ENCODE data around the gene RECK. TPM values are rescaled to one million over a fixed set of nuclear protein-coding genes. Genes with fewer than 3 reads are reported as not detected.

Gene RECK
- total RNA-seq, 1 donor from 2014 or later = 9.8 TPM

Other genes starting within 250 kb of the RECK start
- gene NPR2, start 245.3 kb upstream of the RECK start, total RNA-seq = 8.2 and 17.3 TPM in 2 replicates
- 3.4 TPM in 2 replicates for gene SPAG8, start 224.7 kb upstream of the RECK start, total RNA-seq
- 24.4 and 30.0 TPM in 2 replicates for gene HINT2, start 221.9 kb upstream of the RECK start, total RNA-seq
- not detected in 2 replicates for gene FAM221B, start 208.2 kb upstream of the RECK start, total RNA-seq
- 6.8 and 8.8 TPM in 2 replicates for gene TMEM8B, start 207.7 kb upstream of the RECK start, total RNA-seq
- gene OR13J1, start 166.5 kb upstream of the RECK start, total RNA-seq = not detected in 2 replicates
- 0.37 and 1.5 TPM in 2 replicates for gene HRCT1, start 130.7 kb upstream of the RECK start, total RNA-seq
- gene SPAAR, start 127.4 kb upstream of the RECK start, total RNA-seq = not detected in 2 replicates
- gene OR2S2, start 78.8 kb upstream of the RECK start, total RNA-seq = not detected in 2 replicates
- 24.2 and 26.7 TPM in 2 replicates for gene GLIPR2, start 99.8 kb downstream of the RECK start, total RNA-seq
- 0.26 and 1.2 TPM in 2 replicates for gene CCIN, start 132.5 kb downstream of the RECK start, total RNA-seq
- gene CLTA, start 154.0 kb downstream of the RECK start, total RNA-seq = 186 and 193 TPM in 2 replicates
- gene GNE, start 221.5 kb downstream of the RECK start, total RNA-seq = 16.2 and 18.6 TPM in 2 replicates